GM23338 (cell line): ENCODE results near the gene DEXI. TPM values are rescaled to one million over a fixed set of nuclear protein-coding genes. Genes with fewer than 3 reads are reported as not detected.
A peak's percentile ranks its signal among the peaks of the same experiment; 100 is the strongest.
"Not testable (repeated sequence)": the region's sequence is repeated elsewhere in the genome, so short reads cannot be mapped to it uniquely, and the experiment has no call there.

Experiments used
- ATAC-seq: fragments of 200-7000 bp; cut with Tn5 transposase; 3 replicates; pipeline ENCODE4 v1.9.1; 2020
- DNase-seq: peaks from one replicate; pipeline ENCODE4 v3.0.0-alpha.2; 2015; ENCODE audit warnings: low spot score
- H2AFZ ChIP-seq: fragments of 200-600 bp; sonication (generic); 2 replicates; pipeline ENCODE4 v1.8.0; 2016; ENCODE audit warnings: antibody characterized with exemption, mild to moderate bottlenecking, moderate library complexity
- H3F3A ChIP-seq: fragments of 200-600 bp; sonication (generic); replicated peaks from 2 replicates; pipeline ENCODE4 v1.8.0; 2017; ENCODE audit warnings: antibody characterized with exemption, mixed run types, low read depth
- H3K27ac ChIP-seq: fragments of 200-600 bp; sonication (generic); 2 replicates; pipeline ENCODE4 v1.6.1; 2016; ENCODE audit warnings: low read depth
- H3K27me3 ChIP-seq: fragments of 200-600 bp; sonication (generic); 2 replicates; pipeline ENCODE4 v1.8.0; 2016; ENCODE audit warnings: mild to moderate bottlenecking, mixed run types, moderate library complexity; ENCODE audit not compliant: insufficient read depth
- H3K36me3 ChIP-seq: fragments of 200-600 bp; sonication (generic); 2 replicates; pipeline ENCODE4 v1.8.0; 2016; ENCODE audit warnings: mild to moderate bottlenecking; ENCODE audit not compliant: insufficient read depth
- H3K4me1 ChIP-seq: fragments of 200-600 bp; sonication (generic); 2 replicates; pipeline ENCODE4 v1.8.0; 2016; ENCODE audit warnings: mild to moderate bottlenecking, moderate library complexity; ENCODE audit not compliant: insufficient read depth
- H3K4me2 ChIP-seq: fragments of 200-600 bp; sonication (generic); 2 replicates; pipeline ENCODE4 v1.7.1; 2017; ENCODE audit warnings: mixed run types
- H3K4me3 ChIP-seq: fragments of 200-600 bp; sonication (generic); 2 replicates; pipeline ENCODE4 v1.6.1; 2016; ENCODE audit warnings: mixed run types
- H3K79me2 ChIP-seq: fragments of 200-600 bp; sonication (generic); replicated peaks from 2 replicates; pipeline ENCODE4 v1.8.0; 2017; ENCODE audit warnings: mild to moderate bottlenecking; ENCODE audit not compliant: insufficient read depth
- H3K9me2 ChIP-seq: fragments of 200-600 bp; sonication (generic); 2 replicates; pipeline ENCODE4 v1.8.0; 2017; ENCODE audit not compliant: insufficient read depth
- H4K20me1 ChIP-seq: fragments of 200-600 bp; sonication (generic); replicated peaks from 2 replicates; pipeline ENCODE4 v1.8.0; 2017; ENCODE audit warnings: mild to moderate bottlenecking; ENCODE audit not compliant: insufficient read depth
- H3K27ac Mint-ChIP-seq: 2 replicates; pipeline ENCODE4 v1.8.0; 2020; ENCODE audit warnings: inconsistent platforms, mild to moderate bottlenecking, moderate library complexity, mixed read lengths
- H3K27me3 Mint-ChIP-seq: 3 replicates; pipeline ENCODE4 v1.8.0; 2022; ENCODE audit warnings: low read depth, mild to moderate bottlenecking, moderate library complexity, mixed read lengths, inconsistent platforms; ENCODE audit not compliant: insufficient read depth, poor library complexity
- H3K36me3 Mint-ChIP-seq: 3 replicates; pipeline ENCODE4 v1.8.0; 2021; ENCODE audit warnings: low read depth, mild to moderate bottlenecking, inconsistent platforms, moderate library complexity, mixed read lengths
- H3K4me1 Mint-ChIP-seq: 3 replicates; pipeline ENCODE4 v1.8.0; 2020; ENCODE audit warnings: mild to moderate bottlenecking, inconsistent platforms, mixed read lengths
- H3K4me3 Mint-ChIP-seq: 3 replicates; pipeline ENCODE4 v1.8.0; 2021; ENCODE audit warnings: moderate library complexity, mild to moderate bottlenecking, inconsistent platforms, mixed read lengths
- H3K9me3 Mint-ChIP-seq: 3 replicates; pipeline ENCODE4 v1.8.0; 2020; ENCODE audit warnings: moderate library complexity, mild to moderate bottlenecking, inconsistent platforms, mixed read lengths
- CREB1 ChIP-seq: fragments of 250-450 bp; sonication (Bioruptor Pico); IDR thresholded peaks from 2 replicates; pipeline ENCODE4 v1.5.0; 2020; ENCODE audit warnings: low read depth, mild to moderate bottlenecking, moderate library complexity
- EZH2phosphoT487 ChIP-seq: fragments of 200-600 bp; sonication (generic); IDR thresholded peaks from one replicate; pipeline ENCODE4 v1.8.1; 2018; ENCODE audit warnings: antibody characterized with exemption; ENCODE audit not compliant: unreplicated experiment
- polyA plus RNA-seq: library from polyadenylated mRNA; unstranded; fragments of >200 nt; fragmentation: Nextera tagmentation; extraction: Ambion mirVana; gene quantifications from 2 replicates; pipeline ENCODE4 v1.2.1, GENCODE V29; 2016
- total RNA-seq: library from RNA; depleted of rRNA; stranded (reverse); fragments of >200 nt; shearing (Covaris generic); gene quantifications from 2 replicates; pipeline ENCODE4 v1.2.3, GENCODE V29; 2014
- TF ChIP-seq, protein P1 (sequence below): fragments of 250-450 bp; sonication (Bioruptor Pico); IDR thresholded peaks from 2 replicates; pipeline ENCODE4 v1.5.0; 2020; ENCODE audit warnings: mild to moderate bottlenecking, moderate library complexity
- TF ChIP-seq, protein P2 (sequence below): IDR thresholded peaks from 2 replicates; pipeline ENCODE4 v1.6.1; 2016; ENCODE audit warnings: antibody characterized with exemption
- TF ChIP-seq, protein P3 (sequence below), 2 experiments: fragments of 200-600 bp in 1 of 2; sonication (generic) in 1 of 2; conservative IDR thresholded peaks; 2 replicates each; pipeline versions ENCODE4 v1.5.1 to v1.6.1; 2016 to 2017; ENCODE audit warnings: antibody characterized with exemption in 2 of 2, low read depth in 2 of 2, mild to moderate bottlenecking in 2 of 2, moderate library complexity in 1 of 2

Gene DEXI
- total and polyA plus RNA-seq, 2 experiments from 2014 or later, result 26.5 to 58.2 TPM

DNA sequence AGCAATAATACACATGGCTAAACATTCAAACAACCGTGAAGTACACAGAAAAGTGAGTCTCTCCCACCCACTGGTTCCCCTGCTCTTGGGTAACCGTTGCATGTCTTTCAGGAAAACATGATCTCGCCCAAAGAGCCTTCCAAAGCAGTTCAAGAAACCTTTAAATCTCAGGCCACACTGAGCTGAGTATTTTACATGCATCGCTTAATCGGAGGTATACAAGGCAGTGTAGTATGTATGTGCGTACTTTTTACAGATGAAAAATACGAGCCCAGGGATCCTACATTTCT, 741 bp upstream of the DEXI start (continued):
- TF ChIP-seq, protein P1, sequence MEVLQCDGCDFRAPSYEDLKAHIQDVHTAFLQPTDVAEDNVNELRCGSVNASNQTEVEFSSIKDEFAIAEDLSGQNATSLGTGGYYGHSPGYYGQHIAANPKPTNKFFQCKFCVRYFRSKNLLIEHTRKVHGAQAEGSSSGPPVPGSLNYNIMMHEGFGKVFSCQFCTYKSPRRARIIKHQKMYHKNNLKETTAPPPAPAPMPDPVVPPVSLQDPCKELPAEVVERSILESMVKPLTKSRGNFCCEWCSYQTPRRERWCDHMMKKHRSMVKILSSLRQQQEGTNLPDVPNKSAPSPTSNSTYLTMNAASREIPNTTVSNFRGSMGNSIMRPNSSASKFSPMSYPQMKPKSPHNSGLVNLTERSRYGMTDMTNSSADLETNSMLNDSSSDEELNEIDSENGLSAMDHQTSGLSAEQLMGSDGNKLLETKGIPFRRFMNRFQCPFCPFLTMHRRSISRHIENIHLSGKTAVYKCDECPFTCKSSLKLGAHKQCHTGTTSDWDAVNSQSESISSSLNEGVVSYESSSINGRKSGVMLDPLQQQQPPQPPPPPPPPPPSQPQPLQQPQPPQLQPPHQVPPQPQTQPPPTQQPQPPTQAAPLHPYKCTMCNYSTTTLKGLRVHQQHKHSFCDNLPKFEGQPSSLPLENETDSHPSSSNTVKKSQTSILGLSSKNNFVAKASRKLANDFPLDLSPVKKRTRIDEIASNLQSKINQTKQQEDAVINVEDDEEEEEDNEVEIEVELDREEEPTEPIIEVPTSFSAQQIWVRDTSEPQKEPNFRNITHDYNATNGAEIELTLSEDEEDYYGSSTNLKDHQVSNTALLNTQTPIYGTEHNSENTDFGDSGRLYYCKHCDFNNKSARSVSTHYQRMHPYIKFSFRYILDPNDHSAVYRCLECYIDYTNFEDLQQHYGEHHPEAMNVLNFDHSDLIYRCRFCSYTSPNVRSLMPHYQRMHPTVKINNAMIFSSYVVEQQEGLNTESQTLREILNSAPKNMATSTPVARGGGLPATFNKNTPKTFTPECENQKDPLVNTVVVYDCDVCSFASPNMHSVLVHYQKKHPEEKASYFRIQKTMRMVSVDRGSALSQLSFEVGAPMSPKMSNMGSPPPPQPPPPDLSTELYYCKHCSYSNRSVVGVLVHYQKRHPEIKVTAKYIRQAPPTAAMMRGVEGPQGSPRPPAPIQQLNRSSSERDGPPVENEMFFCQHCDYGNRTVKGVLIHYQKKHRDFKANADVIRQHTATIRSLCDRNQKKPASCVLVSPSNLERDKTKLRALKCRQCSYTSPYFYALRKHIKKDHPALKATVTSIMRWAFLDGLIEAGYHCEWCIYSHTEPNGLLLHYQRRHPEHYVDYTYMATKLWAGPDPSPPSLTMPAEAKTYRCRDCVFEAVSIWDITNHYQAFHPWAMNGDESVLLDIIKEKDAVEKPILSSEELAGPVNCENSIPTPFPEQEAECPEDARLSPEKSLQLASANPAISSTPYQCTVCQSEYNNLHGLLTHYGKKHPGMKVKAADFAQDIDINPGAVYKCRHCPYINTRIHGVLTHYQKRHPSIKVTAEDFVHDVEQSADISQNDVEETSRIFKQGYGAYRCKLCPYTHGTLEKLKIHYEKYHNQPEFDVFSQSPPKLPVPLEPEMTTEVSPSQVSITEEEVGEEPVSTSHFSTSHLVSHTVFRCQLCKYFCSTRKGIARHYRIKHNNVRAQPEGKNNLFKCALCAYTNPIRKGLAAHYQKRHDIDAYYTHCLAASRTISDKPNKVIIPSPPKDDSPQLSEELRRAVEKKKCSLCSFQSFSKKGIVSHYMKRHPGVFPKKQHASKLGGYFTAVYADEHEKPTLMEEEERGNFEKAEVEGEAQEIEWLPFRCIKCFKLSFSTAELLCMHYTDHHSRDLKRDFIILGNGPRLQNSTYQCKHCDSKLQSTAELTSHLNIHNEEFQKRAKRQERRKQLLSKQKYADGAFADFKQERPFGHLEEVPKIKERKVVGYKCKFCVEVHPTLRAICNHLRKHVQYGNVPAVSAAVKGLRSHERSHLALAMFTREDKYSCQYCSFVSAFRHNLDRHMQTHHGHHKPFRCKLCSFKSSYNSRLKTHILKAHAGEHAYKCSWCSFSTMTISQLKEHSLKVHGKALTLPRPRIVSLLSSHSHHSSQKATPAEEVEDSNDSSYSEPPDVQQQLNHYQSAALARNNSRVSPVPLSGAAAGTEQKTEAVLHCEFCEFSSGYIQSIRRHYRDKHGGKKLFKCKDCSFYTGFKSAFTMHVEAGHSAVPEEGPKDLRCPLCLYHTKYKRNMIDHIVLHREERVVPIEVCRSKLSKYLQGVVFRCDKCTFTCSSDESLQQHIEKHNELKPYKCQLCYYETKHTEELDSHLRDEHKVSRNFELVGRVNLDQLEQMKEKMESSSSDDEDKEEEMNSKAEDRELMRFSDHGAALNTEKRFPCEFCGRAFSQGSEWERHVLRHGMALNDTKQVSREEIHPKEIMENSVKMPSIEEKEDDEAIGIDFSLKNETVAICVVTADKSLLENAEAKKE (CRISPR knock-in tag), result no peak
- TF ChIP-seq, protein P2, sequence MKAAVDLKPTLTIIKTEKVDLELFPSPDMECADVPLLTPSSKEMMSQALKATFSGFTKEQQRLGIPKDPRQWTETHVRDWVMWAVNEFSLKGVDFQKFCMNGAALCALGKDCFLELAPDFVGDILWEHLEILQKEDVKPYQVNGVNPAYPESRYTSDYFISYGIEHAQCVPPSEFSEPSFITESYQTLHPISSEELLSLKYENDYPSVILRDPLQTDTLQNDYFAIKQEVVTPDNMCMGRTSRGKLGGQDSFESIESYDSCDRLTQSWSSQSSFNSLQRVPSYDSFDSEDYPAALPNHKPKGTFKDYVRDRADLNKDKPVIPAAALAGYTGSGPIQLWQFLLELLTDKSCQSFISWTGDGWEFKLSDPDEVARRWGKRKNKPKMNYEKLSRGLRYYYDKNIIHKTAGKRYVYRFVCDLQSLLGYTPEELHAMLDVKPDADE, result no peak
- TF ChIP-seq EZH2phosphoT487, result no peak
- TF ChIP-seq, protein P3, sequence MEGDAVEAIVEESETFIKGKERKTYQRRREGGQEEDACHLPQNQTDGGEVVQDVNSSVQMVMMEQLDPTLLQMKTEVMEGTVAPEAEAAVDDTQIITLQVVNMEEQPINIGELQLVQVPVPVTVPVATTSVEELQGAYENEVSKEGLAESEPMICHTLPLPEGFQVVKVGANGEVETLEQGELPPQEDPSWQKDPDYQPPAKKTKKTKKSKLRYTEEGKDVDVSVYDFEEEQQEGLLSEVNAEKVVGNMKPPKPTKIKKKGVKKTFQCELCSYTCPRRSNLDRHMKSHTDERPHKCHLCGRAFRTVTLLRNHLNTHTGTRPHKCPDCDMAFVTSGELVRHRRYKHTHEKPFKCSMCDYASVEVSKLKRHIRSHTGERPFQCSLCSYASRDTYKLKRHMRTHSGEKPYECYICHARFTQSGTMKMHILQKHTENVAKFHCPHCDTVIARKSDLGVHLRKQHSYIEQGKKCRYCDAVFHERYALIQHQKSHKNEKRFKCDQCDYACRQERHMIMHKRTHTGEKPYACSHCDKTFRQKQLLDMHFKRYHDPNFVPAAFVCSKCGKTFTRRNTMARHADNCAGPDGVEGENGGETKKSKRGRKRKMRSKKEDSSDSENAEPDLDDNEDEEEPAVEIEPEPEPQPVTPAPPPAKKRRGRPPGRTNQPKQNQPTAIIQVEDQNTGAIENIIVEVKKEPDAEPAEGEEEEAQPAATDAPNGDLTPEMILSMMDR (conservative IDR thresholded peaks at IDR 0.05; ENCODE audit: low read depth in 2 of 2), result no peak
- no peak for TF ChIP-seq CREB1

DNA sequence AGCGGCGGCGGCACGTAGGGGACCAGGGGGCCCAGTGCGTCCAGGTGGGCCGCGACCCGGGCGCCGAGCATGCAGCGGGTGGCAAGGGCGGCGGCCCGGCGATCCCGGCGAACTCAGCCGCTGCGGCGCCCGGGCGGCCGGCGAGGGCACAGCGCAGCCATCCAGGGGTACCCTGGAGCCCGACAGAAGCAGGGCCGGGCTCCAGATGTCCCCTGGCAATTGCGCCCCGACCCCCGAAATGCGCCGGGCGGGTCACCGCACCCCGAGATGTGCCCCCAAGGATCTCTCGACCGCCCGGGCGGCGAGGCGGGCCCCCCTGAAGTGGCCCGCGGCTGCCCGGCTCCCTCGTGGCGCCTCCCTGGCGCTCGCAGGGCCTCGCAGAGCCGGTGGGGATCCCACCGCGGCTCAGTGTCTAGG, 325 bp downstream of the DEXI start:
- not testable (repeated sequence) for H3K36me3 ChIP-seq, H3K9me3 Mint-ChIP-seq, H2AFZ ChIP-seq, H3K36me3 Mint-ChIP-seq, DNase-seq, H3K27ac ChIP-seq, H3K27me3 ChIP-seq, H3K27me3 Mint-ChIP-seq, H3F3A ChIP-seq, H3K27ac Mint-ChIP-seq, H3K9me2 ChIP-seq
- peak; percentile 16 for ATAC-seq
- Histone ChIP-seq H4K20me1 (peaks cover 36% of the 10 kb centered on the region), H3K4me3 (peak overlapping the region; percentile 65), H3K4me1 (peaks cover 35% of the 10 kb centered on the region), H3K4me2 (peak overlapping the region; percentile 96), H3K79me2 (peaks cover 46% of the 10 kb centered on the region)
- Mint-ChIP-seq H3K4me3 (peak overlapping the region; percentile 92), H3K4me1 (peaks cover 46% of the 10 kb centered on the region)
